IPS DF 4.7 (cell line): ENCODE results near the gene LHFPL2.

ENCODE experiments used
- DNase-seq: peaks from one replicate; pipeline ENCODE4 v3.0.0-alpha.2; 2013; ENCODE audit warnings: low spot score; ENCODE audit errors: extremely low read depth

LHFPL2 gene

GRCh38 chr5:78526049-78526525 lies 122.5 kb downstream of the LHFPL2 start:
- no peak for DNase-seq

GRCh38 chr5:78523314-78524193 lies 125.0 kb downstream of the LHFPL2 start:
- no peak for DNase-seq

- no peak for DNase-seq
These were observed 125.9 kb downstream of the LHFPL2 start for GRCh38 chr5:78522476-78523260.

GRCh38 chr5:78521455-78521854 lies 127.1 kb downstream of the LHFPL2 start:
- no peak for DNase-seq

GRCh38 chr5:78519198-78519941 lies 129.2 kb downstream of the LHFPL2 start:
- DNase-seq, result no peak

GRCh38 chr5:78518365-78519197 lies 130.0 kb downstream of the LHFPL2 start:
- no peak for DNase-seq

- no peak for DNase-seq
These were observed 132.9 kb downstream of the LHFPL2 start for GRCh38 chr5:78515670-78516069.

- DNase-seq, result no peak
These were observed 133.9 kb downstream of the LHFPL2 start for GRCh38 chr5:78514427-78515330.

- no peak for DNase-seq
These were observed 135.1 kb downstream of the LHFPL2 start for GRCh38 chr5:78513441-78513840.

GRCh38 chr5:78512435-78512834 lies 136.1 kb downstream of the LHFPL2 start:
- DNase-seq, result no peak

GRCh38 chr5:78511121-78511906 lies 137.3 kb downstream of the LHFPL2 start:
- DNase-seq, result no peak

- DNase-seq, result no peak
These were observed 138.4 kb downstream of the LHFPL2 start for GRCh38 chr5:78509884-78510769.

GRCh38 chr5:78509145-78509865 lies 139.3 kb downstream of the LHFPL2 start:
- DNase-seq, result no peak

- no peak for DNase-seq
These were observed 140.3 kb downstream of the LHFPL2 start for GRCh38 chr5:78508186-78508765.

- no peak for DNase-seq
These were observed 141.0 kb downstream of the LHFPL2 start for GRCh38 chr5:78507531-78507930.

GRCh38 chr5:78506261-78507024 lies 142.1 kb downstream of the LHFPL2 start:
- no peak for DNase-seq
